Uterus (tissue), 2 donors: ENCODE measurements around the gene MAGI2.

Source experiments
- POLR2A ChIP-seq, 2 donors: fragments of 450-650 bp; IDR thresholded peaks; one replicate each; pipeline ENCODE4 v1.6.1; 2016; ENCODE audit warnings: antibody characterized with exemption in 2 of 2, mild to moderate bottlenecking in 1 of 2, moderate library complexity in 1 of 2
- TF ChIP-seq, protein P1 (sequence below), 4 experiments: fragments of 200-600 bp in 2 of 4; fragments of 450-650 bp in 2 of 4; sonication (generic) in 2 of 4; IDR thresholded peaks; one replicate each; pipeline ENCODE4 v1.5.1; 2016 to 2019; ENCODE audit warnings: antibody characterized with exemption in 4 of 4, mild to moderate bottlenecking in 2 of 4, moderate library complexity in 1 of 4

- TF ChIP-seq, protein P1, sequence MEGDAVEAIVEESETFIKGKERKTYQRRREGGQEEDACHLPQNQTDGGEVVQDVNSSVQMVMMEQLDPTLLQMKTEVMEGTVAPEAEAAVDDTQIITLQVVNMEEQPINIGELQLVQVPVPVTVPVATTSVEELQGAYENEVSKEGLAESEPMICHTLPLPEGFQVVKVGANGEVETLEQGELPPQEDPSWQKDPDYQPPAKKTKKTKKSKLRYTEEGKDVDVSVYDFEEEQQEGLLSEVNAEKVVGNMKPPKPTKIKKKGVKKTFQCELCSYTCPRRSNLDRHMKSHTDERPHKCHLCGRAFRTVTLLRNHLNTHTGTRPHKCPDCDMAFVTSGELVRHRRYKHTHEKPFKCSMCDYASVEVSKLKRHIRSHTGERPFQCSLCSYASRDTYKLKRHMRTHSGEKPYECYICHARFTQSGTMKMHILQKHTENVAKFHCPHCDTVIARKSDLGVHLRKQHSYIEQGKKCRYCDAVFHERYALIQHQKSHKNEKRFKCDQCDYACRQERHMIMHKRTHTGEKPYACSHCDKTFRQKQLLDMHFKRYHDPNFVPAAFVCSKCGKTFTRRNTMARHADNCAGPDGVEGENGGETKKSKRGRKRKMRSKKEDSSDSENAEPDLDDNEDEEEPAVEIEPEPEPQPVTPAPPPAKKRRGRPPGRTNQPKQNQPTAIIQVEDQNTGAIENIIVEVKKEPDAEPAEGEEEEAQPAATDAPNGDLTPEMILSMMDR (IDR thresholded peaks at IDR 0.05), result no peak
- no peak for TF ChIP-seq POLR2A (IDR thresholded peaks at IDR 0.05)
Observed at GRCh38 chr7:78223598-78223997, 1229.9 kb downstream of the MAGI2 start.
